OCI-LY7 (cell line): ENCODE data around the gene RAB20. TPM values are rescaled to one million over a fixed set of nuclear protein-coding genes. Genes with fewer than 3 reads are reported as not detected.

ENCODE experiments used
- BruUV-seq: library from RNA; stranded (reverse); fragments of 400-500 nt; replicated peaks from 2 replicates; lab custom pipeline; 2021; lab: Mats Ljungman, UMichigan
- CTCF ChIA-PET: fragments of 300-600 bp; sonication (Branson Sonifier 250); formaldehyde crosslinking; loops from one replicate; lab custom pipeline; 2022; ENCODE audit warnings: antibody characterized with exemption; ENCODE audit not compliant: unreplicated experiment; lab: Charles Lee
- POLR2A ChIA-PET: fragments of 300-600 bp; sonication (Branson Sonifier 250); formaldehyde crosslinking; loops from one replicate; lab custom pipeline; 2022; ENCODE audit warnings: antibody characterized with exemption; lab: Charles Lee
- DNase-seq: peaks from one replicate; pipeline ENCODE4 v3.0.0-alpha.2; 2015; ENCODE audit warnings: low spot score
- H2AFZ ChIP-seq: fragments of 200-600 bp; sonication (generic), shearing (Covaris generic); 2 replicates; pipeline ENCODE4 v1.6.1; 2014; ENCODE audit warnings: mild to moderate bottlenecking, antibody characterized with exemption, low read length, moderate library complexity
- H3K27ac ChIP-seq: fragments of 200-600 bp; sonication (generic); 2 replicates; pipeline ENCODE4 v1.5.1; 2014; ENCODE audit warnings: mixed run types, low read depth, mild to moderate bottlenecking, moderate library complexity, low read length, inconsistent platforms; ENCODE audit not compliant: poor library complexity, severe bottlenecking
- H3K36me3 ChIP-seq: fragments of 200-600 bp; sonication (generic); 2 replicates; pipeline ENCODE4 v1.6.1; 2014; ENCODE audit warnings: mild to moderate bottlenecking, antibody characterized with exemption, low read length, moderate library complexity, mixed read lengths; ENCODE audit not compliant: insufficient read depth
- H3K4me1 ChIP-seq: fragments of 200-600 bp; sonication (generic); 2 replicates; pipeline ENCODE4 v1.5.1; 2014; ENCODE audit warnings: mild to moderate bottlenecking, low read length; ENCODE audit not compliant: insufficient read depth, poor library complexity, severe bottlenecking
- H3K4me2 ChIP-seq: fragments of 200-600 bp; sonication (generic); 2 replicates; pipeline ENCODE4 v1.6.1; 2014; ENCODE audit warnings: mild to moderate bottlenecking, low read length
- H3K4me3 ChIP-seq: fragments of 200-600 bp; sonication (generic); 2 replicates; pipeline ENCODE4 v1.5.1; 2014; ENCODE audit warnings: mild to moderate bottlenecking, low read depth, low read length; ENCODE audit not compliant: poor library complexity, severe bottlenecking
- H3K79me2 ChIP-seq: fragments of 200-600 bp; sonication (generic); 2 replicates; pipeline ENCODE4 v1.6.1; 2016; ENCODE audit warnings: low read depth, mild to moderate bottlenecking, low read length, moderate library complexity, mixed read lengths; ENCODE audit not compliant: insufficient read depth
- H3K9me2 ChIP-seq: fragments of 200-600 bp; sonication (generic); 2 replicates; pipeline ENCODE4 v1.6.1; 2016; ENCODE audit warnings: mild to moderate bottlenecking, low read length, mixed read lengths; ENCODE audit not compliant: insufficient read depth
- H3K9me3 ChIP-seq: fragments of 200-600 bp; sonication (generic); 2 replicates; pipeline ENCODE4 v1.6.1; 2014; ENCODE audit warnings: mild to moderate bottlenecking, mixed run types, low read length, mixed read lengths
- H4K20me1 ChIP-seq: fragments of 200-600 bp; sonication (generic); 2 replicates; pipeline ENCODE4 v1.6.1; 2014; ENCODE audit warnings: mild to moderate bottlenecking, antibody characterized with exemption, low read length, moderate library complexity, mixed read lengths; ENCODE audit not compliant: insufficient read depth
- CTCF ChIP-seq: fragments of 200-600 bp; sonication (generic); conservative IDR thresholded peaks from 2 replicates; pipeline ENCODE4 v1.5.1; 2014; ENCODE audit warnings: mild to moderate bottlenecking, antibody characterized with exemption, low read length, moderate library complexity, mixed read lengths
- EZH2phosphoT487 ChIP-seq: fragments of 200-600 bp; sonication (generic); IDR thresholded peaks from 2 replicates; pipeline ENCODE4 v1.6.1; 2018; ENCODE audit warnings: low read depth, borderline replicate concordance, mild to moderate bottlenecking, mixed run types, antibody characterized with exemption, low read length, moderate library complexity, mixed read lengths
- intact Hi-C: fragments of 100-400 bp; cut with micrococcal nuclease; formaldehyde crosslinking; loops from one replicate; pipeline ENCODE4 v1.10.0; 2022; ENCODE audit not compliant: unreplicated experiment
- total RNA-seq, 2 experiments: library from RNA; depleted of rRNA in 1 of 2; stranded (reverse); fragments of >200 nt in 1 of 2; shearing (Covaris generic) in 1 of 2; gene quantifications; 2 replicates each; pipeline ENCODE4 v1.2.3, GENCODE V29; 2014 to 2022

The RAB20 gene
- total RNA-seq, 2 experiments from 2014 or later: not detected

- no TSS peak for BruUV-seq
- Histone ChIP-seq H3K9me2 (no peaks in the 10 kb centered on the region), H3K27ac (no peak overlapping the region), H3K36me3 (no peaks in the 10 kb centered on the region), H3K9me3 (no peaks in the 10 kb centered on the region), H3K79me2 (no peaks in the 10 kb centered on the region), H3K4me1 (no peaks in the 10 kb centered on the region), H4K20me1 (no peaks in the 10 kb centered on the region), H2AFZ (no peak overlapping the region), H3K4me2 (no peak overlapping the region), H3K4me3 (no peak overlapping the region)
- no peak for TF ChIP-seq EZH2phosphoT487
- TF ChIP-seq CTCF: no peak
- intact Hi-C loops: no loop called here
- ChIA-PET CTCF (no interaction called here), POLR2A (no interaction called here)
- peak; percentile 1 for DNase-seq
Observed at GRCh38 chr13:110509971-110510786, 51.3 kb downstream of the RAB20 start.

GRCh38 chr13:110509478-110509926 is 52.0 kb downstream of the RAB20 start:
- H3K79me2 ChIP-seq: no peaks in the 10 kb centered on the region
- no TSS peak for BruUV-seq
- no peak overlapping the region for H2AFZ ChIP-seq
- CTCF ChIA-PET: no interaction called here
- no peak for DNase-seq
- H3K4me1 ChIP-seq: no peaks in the 10 kb centered on the region
- TF ChIP-seq EZH2phosphoT487 (no peak), CTCF (no peak)
- no peaks in the 10 kb centered on the region for H3K9me2 ChIP-seq
- H4K20me1 ChIP-seq: no peaks in the 10 kb centered on the region
- H3K9me3 ChIP-seq: no peaks in the 10 kb centered on the region
- POLR2A ChIA-PET: no interaction called here
- H3K4me3 ChIP-seq: no peak overlapping the region
- intact Hi-C loops: no loop called here
- H3K36me3 ChIP-seq: no peaks in the 10 kb centered on the region
- no peak overlapping the region for H3K4me2 ChIP-seq
- no peak overlapping the region for H3K27ac ChIP-seq
